ENCODE data around the gene VGLL1.

DNA sequence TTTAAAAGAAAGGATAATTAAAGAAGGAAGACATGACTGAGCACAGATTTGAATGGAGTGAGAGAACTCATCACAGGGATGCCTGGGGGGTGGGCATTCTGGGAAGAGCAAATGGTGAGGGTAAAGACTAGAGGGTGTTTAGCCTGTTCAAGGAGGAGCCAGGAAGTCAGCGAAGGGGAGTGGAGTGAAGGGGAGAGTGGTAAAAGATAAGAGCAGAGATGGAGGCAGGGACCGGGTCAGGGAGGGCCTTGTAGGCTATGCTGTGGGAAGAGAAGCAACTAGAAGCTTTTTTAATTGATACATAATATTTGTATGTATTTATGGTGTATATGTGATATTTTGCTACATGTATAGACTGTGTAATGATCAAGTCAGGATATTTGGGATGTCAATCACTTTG lies 2.2 kb upstream of the VGLL1 start:
- TF ChIP-seq, protein P1, sequence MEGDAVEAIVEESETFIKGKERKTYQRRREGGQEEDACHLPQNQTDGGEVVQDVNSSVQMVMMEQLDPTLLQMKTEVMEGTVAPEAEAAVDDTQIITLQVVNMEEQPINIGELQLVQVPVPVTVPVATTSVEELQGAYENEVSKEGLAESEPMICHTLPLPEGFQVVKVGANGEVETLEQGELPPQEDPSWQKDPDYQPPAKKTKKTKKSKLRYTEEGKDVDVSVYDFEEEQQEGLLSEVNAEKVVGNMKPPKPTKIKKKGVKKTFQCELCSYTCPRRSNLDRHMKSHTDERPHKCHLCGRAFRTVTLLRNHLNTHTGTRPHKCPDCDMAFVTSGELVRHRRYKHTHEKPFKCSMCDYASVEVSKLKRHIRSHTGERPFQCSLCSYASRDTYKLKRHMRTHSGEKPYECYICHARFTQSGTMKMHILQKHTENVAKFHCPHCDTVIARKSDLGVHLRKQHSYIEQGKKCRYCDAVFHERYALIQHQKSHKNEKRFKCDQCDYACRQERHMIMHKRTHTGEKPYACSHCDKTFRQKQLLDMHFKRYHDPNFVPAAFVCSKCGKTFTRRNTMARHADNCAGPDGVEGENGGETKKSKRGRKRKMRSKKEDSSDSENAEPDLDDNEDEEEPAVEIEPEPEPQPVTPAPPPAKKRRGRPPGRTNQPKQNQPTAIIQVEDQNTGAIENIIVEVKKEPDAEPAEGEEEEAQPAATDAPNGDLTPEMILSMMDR (IDR thresholded peaks at IDR 0.05; ENCODE audit: insufficient read depth, low read length), result no peak
- no peak for TF ChIP-seq POLR2AphosphoS5 (IDR thresholded peaks at IDR 0.05; ENCODE audit: low read depth)
- TF ChIP-seq SPI1 (IDR thresholded peaks at IDR 0.05; ENCODE audit: borderline replicate concordance, low read depth), result no peak
